Measurements from ENCODE around the gene SNTB2. TPM values are rescaled to one million over a fixed set of nuclear protein-coding genes. Genes with fewer than 3 reads are reported as not detected.
"Not testable (repeated sequence)": the region's sequence is repeated elsewhere in the genome, so short reads cannot be mapped to it uniquely, and the experiment has no call there.

The SNTB2 gene
- total and polyA plus RNA-seq, 2 of the 13 experiments (the other 11 are each of a cell fraction or from before 2014, with no cell fraction given): 11.5 to 19.2 TPM

DNA sequence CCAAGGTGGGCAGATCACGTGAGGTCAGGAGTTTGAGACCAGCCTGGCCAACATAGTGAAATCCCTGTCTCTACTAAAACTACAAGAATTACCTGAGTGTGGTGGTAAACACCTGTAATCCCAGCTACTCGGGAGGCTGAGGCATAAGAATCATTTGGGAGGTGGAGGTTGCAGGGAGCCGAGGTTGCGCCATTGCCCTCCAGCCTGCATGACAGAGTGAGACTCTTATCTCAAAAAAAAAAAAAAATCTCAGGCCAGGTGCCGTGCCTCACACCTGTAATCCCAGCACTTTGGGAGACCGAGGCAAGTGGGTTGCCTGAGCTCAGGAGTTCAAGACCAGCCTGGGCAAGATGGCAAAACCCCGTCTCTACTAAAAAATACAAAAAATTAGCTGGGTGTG lies 109.8 kb downstream of the SNTB2 start:
- ATAC-seq; H3K9ac ChIP-seq (ENCODE audit: insufficient read depth, low read depth, low read length); DNase-seq (ENCODE audit: low spot score); FAIRE-seq; H3K9me3 ChIP-seq (ENCODE audit: low read length); POLR2A ChIA-PET; H4K20me1 ChIP-seq (ENCODE audit: insufficient read depth, low read length); intact Hi-C loops (cut with micrococcal nuclease; ENCODE audit: unreplicated experiment); H3K4me3 ChIP-seq (replicated peaks in 1 of 3; ENCODE audit: insufficient read depth in 1 of 3, low read depth in 2 of 3, low read length in 3 of 3); H2AFZ ChIP-seq (ENCODE audit: low read length); CTCF ChIA-PET (ENCODE audit: low intra/inter-chr PET ratio, low total read pairs); in situ Hi-C loops (cut with HindIII; ENCODE audit: extremely low pct_ligation_motif_present, low pct_unique_long_range_greater_than_20kb); H3K27ac ChIP-seq (ENCODE audit: extremely low read length, insufficient read depth, low read length); H3K27me3 ChIP-seq (ENCODE audit: control insufficient read depth in 1 of 2, insufficient read depth in 2 of 2, low read length in 2 of 2); H3K4me2 ChIP-seq (ENCODE audit: low read depth, low read length); BruUV-seq (replicated peaks); H3K79me2 ChIP-seq (ENCODE audit: insufficient read depth, low read length): not testable (repeated sequence)
- 98% methylated on average over 7 of the region's 7 CpGs for WGBS (ENCODE audit: low lambda C conversion rate)
- Histone ChIP-seq H3K4me1 (ENCODE audit: insufficient read depth, low read length) (peaks cover 21% of the 10 kb centered on the region), H3K36me3 (replicated peaks in 1 of 2; ENCODE audit: control insufficient read depth in 1 of 2, insufficient read depth in 2 of 2, low read length in 2 of 2) (peaks cover 11 to 22% of the 10 kb centered on the region in 2 experiments)

DNA sequence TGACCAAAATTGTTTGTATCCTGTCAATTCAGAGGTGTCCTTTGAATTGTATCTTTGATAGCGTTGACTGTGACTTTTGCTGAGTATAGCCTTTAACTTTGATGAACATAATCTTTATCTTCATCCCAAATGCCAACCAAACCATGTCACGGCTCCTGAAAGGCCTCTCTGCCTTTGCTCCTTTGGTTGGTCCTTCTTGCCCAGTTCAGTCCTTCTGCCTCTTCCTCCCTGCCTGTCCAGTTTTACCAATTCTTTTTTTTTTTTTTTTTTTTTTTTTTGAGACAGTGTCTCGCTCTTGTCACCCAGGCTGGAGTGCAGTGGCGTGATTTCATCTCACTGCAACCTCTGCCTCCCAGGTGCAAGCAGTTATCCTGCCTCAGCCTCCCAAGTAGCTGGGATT lies 111.3 kb downstream of the SNTB2 start:
- CTCF ChIA-PET (ENCODE audit: low intra/inter-chr PET ratio, low total read pairs): no interaction called here
- Histone ChIP-seq H3K4me1 (ENCODE audit: insufficient read depth, low read length) (peaks cover 21% of the 10 kb centered on the region), H4K20me1 (ENCODE audit: insufficient read depth, low read length) (no peaks in the 10 kb centered on the region), H3K4me3 (replicated peaks in 1 of 3; ENCODE audit: insufficient read depth in 1 of 3, low read depth in 2 of 3, low read length in 3 of 3) (no peak overlapping the region), H3K4me2 (ENCODE audit: low read depth, low read length) (0 out of 2 replicates have a peak overlapping the region, but pooled peaks have one; percentile 8), H3K27me3 (ENCODE audit: control insufficient read depth in 1 of 2, insufficient read depth in 2 of 2, low read length in 2 of 2) (no peaks in the 10 kb centered on the region), H3K27ac (ENCODE audit: extremely low read length, insufficient read depth, low read length) (peak overlapping the region; percentile 35), H3K36me3 (replicated peaks in 1 of 2; ENCODE audit: control insufficient read depth in 1 of 2, insufficient read depth in 2 of 2, low read length in 2 of 2) (peaks cover 12 to 30% of the 10 kb centered on the region in 2 experiments), H3K9ac (ENCODE audit: insufficient read depth, low read depth, low read length) (no peak overlapping the region), H3K9me3 (ENCODE audit: low read length) (no peaks in the 10 kb centered on the region), H2AFZ (ENCODE audit: low read length) (no peak overlapping the region), H3K79me2 (ENCODE audit: insufficient read depth, low read length) (no peaks in the 10 kb centered on the region)
- FAIRE-seq (no peak), DNase-seq (ENCODE audit: low spot score) (no peak), ATAC-seq (no peak)
- TF ChIP-seq RFXAP (CRISPR knock-in tag; IDR thresholded peaks at IDR 0.05; ENCODE audit: borderline replicate concordance) (0 out of 2 replicates have a peak, but pooled peaks have one; percentile 5), ZNF10 (CRISPR knock-in tag; IDR thresholded peaks at IDR 0.05; ENCODE audit: borderline replicate concordance, low read depth) (no peak), AKAP8 (CRISPR knock-in tag; IDR thresholded peaks at IDR 0.05) (no peak), PAF1 (CRISPR knock-in tag; IDR thresholded peaks at IDR 0.05) (no peak), POLR2AphosphoS2 (IDR thresholded peaks at IDR 0.05; ENCODE audit: low read depth, low read length) (no peak), ZFY (CRISPR knock-in tag; IDR thresholded peaks at IDR 0.05) (0 out of 2 replicates have a peak, but pooled peaks have one; percentile 3), MTA1 (CRISPR knock-in tag; IDR thresholded peaks at IDR 0.05; ENCODE audit: borderline replicate concordance) (no peak), ZNF468 (CRISPR knock-in tag; IDR thresholded peaks at IDR 0.05) (no peak)
- TF ChIP-seq, protein P1, sequence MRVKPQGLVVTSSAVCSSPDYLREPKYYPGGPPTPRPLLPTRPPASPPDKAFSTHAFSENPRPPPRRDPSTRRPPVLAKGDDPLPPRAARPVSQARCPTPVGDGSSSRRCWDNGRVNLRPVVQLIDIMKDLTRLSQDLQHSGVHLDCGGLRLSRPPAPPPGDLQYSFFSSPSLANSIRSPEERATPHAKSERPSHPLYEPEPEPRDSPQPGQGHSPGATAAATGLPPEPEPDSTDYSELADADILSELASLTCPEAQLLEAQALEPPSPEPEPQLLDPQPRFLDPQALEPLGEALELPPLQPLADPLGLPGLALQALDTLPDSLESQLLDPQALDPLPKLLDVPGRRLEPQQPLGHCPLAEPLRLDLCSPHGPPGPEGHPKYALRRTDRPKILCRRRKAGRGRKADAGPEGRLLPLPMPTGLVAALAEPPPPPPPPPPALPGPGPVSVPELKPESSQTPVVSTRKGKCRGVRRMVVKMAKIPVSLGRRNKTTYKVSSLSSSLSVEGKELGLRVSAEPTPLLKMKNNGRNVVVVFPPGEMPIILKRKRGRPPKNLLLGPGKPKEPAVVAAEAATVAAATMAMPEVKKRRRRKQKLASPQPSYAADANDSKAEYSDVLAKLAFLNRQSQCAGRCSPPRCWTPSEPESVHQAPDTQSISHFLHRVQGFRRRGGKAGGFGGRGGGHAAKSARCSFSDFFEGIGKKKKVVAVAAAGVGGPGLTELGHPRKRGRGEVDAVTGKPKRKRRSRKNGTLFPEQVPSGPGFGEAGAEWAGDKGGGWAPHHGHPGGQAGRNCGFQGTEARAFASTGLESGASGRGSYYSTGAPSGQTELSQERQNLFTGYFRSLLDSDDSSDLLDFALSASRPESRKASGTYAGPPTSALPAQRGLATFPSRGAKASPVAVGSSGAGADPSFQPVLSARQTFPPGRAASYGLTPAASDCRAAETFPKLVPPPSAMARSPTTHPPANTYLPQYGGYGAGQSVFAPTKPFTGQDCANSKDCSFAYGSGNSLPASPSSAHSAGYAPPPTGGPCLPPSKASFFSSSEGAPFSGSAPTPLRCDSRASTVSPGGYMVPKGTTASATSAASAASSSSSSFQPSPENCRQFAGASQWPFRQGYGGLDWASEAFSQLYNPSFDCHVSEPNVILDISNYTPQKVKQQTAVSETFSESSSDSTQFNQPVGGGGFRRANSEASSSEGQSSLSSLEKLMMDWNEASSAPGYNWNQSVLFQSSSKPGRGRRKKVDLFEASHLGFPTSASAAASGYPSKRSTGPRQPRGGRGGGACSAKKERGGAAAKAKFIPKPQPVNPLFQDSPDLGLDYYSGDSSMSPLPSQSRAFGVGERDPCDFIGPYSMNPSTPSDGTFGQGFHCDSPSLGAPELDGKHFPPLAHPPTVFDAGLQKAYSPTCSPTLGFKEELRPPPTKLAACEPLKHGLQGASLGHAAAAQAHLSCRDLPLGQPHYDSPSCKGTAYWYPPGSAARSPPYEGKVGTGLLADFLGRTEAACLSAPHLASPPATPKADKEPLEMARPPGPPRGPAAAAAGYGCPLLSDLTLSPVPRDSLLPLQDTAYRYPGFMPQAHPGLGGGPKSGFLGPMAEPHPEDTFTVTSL (CRISPR knock-in tag; IDR thresholded peaks at IDR 0.05; ENCODE audit: borderline replicate concordance): no peak
- TF ChIP-seq, protein P2, sequence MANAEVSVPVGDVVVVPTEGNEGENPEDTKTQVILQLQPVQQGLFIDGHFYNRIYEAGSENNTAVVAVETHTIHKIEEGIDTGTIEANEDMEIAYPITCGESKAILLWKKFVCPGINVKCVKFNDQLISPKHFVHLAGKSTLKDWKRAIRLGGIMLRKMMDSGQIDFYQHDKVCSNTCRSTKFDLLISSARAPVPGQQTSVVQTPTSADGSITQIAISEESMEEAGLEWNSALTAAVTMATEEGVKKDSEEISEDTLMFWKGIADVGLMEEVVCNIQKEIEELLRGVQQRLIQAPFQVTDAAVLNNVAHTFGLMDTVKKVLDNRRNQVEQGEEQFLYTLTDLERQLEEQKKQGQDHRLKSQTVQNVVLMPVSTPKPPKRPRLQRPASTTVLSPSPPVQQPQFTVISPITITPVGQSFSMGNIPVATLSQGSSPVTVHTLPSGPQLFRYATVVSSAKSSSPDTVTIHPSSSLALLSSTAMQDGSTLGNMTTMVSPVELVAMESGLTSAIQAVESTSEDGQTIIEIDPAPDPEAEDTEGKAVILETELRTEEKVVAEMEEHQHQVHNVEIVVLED (CRISPR knock-in tag; IDR thresholded peaks at IDR 0.05; ENCODE audit: borderline replicate concordance): no peak
- WGBS (ENCODE audit: low lambda C conversion rate): 97% methylated on average over 4 of the region's 4 CpGs
- intact Hi-C loops (cut with micrococcal nuclease; ENCODE audit: unreplicated experiment) (no loop called here), in situ Hi-C loops (cut with HindIII; ENCODE audit: extremely low pct_ligation_motif_present, low pct_unique_long_range_greater_than_20kb) (no loop called here)
- no TSS peak for BruUV-seq (replicated peaks)
- POLR2A ChIA-PET: no interaction called here
